Adrenal gland (tissue), 5 donors: ENCODE measurements around the gene POTEC.
"Not testable (repeated sequence)": the region's sequence is repeated elsewhere in the genome, so short reads cannot be mapped to it uniquely, and the experiment has no call there.

Experiments used
- POLR2A ChIP-seq, 2 donors: fragments of 450-650 bp; IDR thresholded peaks; one replicate each; pipeline ENCODE4 v1.6.1; 2017; ENCODE audit warnings: antibody characterized with exemption in 2 of 2, mild to moderate bottlenecking in 2 of 2, moderate library complexity in 1 of 2
- TF ChIP-seq, protein P1 (sequence below), 6 experiments: fragments of 450-650 bp in 4 of 6; fragments of 200-600 bp in 2 of 6; sonication (generic) in 1 of 6; IDR thresholded peaks; 1 replicate in 5 of 6; 2 replicates in 1 of 6; pipeline versions ENCODE4 v1.5.1 to v1.8.0; 2016 to 2021; ENCODE audit warnings: antibody characterized with exemption in 6 of 6, mild to moderate bottlenecking in 2 of 6, moderate library complexity in 1 of 6
- donor health status: DM: no; HTN: no; CAD: no.

DNA sequence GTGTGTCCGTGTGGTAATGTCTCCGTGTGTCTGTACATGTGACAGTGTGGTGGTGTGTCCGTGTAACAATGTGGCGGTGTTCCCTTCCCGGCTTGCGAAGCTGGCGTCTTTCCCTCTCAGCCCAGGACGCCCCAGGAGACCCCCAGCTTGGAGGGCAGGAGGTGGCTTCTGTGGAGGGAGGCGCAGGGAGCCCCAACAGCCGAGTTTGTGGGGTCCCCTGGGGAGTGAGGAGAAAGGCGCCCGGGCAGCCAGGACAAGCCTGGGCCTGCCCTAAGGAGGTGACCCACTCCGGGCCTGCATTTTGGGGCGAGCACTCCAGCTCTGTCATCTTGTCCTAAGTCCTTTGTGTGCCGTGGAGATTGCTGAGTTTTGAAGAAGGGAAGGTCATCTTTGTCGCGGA lies 54.6 kb downstream of the POTEC start:
- TF ChIP-seq, protein P1, sequence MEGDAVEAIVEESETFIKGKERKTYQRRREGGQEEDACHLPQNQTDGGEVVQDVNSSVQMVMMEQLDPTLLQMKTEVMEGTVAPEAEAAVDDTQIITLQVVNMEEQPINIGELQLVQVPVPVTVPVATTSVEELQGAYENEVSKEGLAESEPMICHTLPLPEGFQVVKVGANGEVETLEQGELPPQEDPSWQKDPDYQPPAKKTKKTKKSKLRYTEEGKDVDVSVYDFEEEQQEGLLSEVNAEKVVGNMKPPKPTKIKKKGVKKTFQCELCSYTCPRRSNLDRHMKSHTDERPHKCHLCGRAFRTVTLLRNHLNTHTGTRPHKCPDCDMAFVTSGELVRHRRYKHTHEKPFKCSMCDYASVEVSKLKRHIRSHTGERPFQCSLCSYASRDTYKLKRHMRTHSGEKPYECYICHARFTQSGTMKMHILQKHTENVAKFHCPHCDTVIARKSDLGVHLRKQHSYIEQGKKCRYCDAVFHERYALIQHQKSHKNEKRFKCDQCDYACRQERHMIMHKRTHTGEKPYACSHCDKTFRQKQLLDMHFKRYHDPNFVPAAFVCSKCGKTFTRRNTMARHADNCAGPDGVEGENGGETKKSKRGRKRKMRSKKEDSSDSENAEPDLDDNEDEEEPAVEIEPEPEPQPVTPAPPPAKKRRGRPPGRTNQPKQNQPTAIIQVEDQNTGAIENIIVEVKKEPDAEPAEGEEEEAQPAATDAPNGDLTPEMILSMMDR (IDR thresholded peaks at IDR 0.05) = not testable (repeated sequence)
- TF ChIP-seq POLR2A (IDR thresholded peaks at IDR 0.05) = not testable (repeated sequence)
